ENCODE data around the gene MAML2.

MAML2 gene

GRCh38 chr11:95937358-95937757 is 405.6 kb downstream of the MAML2 start:
- DNase-seq: no peak

DNA sequence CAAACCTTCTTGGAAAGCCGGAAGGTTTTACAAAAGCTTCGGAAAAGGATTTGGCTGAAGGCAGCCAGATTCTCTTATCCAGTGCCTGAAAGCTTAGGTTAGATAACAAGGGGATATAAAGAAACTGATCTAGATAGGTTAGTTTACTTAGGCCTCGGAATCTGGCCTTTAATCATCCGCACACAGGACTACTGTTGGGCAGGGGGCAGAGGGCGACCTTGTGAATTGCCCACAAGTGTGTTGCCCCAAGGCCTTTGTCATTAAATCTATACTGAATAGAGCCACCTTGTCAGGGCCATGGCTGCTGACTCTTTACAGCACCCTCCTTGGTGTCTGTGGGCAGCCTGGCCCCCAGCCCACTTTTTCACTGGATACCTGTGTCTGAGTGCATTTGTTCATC is 409.4 kb downstream of the MAML2 start:
- TF ChIP-seq EZH2 (optimal IDR thresholded peaks at IDR 0.05; ENCODE audit: low read depth, low read length) (no peak), EZH2phosphoT487 (IDR thresholded peaks at IDR 0.05; ENCODE audit: low read length) (no peak)
- TF ChIP-seq, protein P1, sequence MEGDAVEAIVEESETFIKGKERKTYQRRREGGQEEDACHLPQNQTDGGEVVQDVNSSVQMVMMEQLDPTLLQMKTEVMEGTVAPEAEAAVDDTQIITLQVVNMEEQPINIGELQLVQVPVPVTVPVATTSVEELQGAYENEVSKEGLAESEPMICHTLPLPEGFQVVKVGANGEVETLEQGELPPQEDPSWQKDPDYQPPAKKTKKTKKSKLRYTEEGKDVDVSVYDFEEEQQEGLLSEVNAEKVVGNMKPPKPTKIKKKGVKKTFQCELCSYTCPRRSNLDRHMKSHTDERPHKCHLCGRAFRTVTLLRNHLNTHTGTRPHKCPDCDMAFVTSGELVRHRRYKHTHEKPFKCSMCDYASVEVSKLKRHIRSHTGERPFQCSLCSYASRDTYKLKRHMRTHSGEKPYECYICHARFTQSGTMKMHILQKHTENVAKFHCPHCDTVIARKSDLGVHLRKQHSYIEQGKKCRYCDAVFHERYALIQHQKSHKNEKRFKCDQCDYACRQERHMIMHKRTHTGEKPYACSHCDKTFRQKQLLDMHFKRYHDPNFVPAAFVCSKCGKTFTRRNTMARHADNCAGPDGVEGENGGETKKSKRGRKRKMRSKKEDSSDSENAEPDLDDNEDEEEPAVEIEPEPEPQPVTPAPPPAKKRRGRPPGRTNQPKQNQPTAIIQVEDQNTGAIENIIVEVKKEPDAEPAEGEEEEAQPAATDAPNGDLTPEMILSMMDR (IDR thresholded peaks at IDR 0.05; ENCODE audit: low read length): no peak

More at GRCh38 chr11:95937358-95937757, 405.6 kb downstream of the MAML2 start:
- no peaks in the 10 kb centered on the region for H3K36me3 ChIP-seq (replicated peaks; ENCODE audit: insufficient read depth, low read length)
- no peak overlapping the region for H2AFZ ChIP-seq (ENCODE audit: low read length)
- no peaks in the 10 kb centered on the region for H3K27me3 ChIP-seq (replicated peaks; ENCODE audit: insufficient read depth, low read length)
- no peaks in the 10 kb centered on the region for H3K79me2 ChIP-seq (ENCODE audit: low read length)
- no peaks in the 10 kb centered on the region for H3K9me2 ChIP-seq (replicated peaks; ENCODE audit: insufficient read depth, low read length)
- TF ChIP-seq, protein P1 (IDR thresholded peaks at IDR 0.05; ENCODE audit: low read length): no peak
- TF ChIP-seq EZH2phosphoT487 (IDR thresholded peaks at IDR 0.05; ENCODE audit: low read length) (no peak), EZH2 (optimal IDR thresholded peaks at IDR 0.05; ENCODE audit: low read depth, low read length) (no peak)
- no peak overlapping the region for H3K4me2 ChIP-seq (ENCODE audit: low read depth, low read length)
- no peak overlapping the region for H3K27ac ChIP-seq (ENCODE audit: low read length)
- H4K20me1 ChIP-seq (ENCODE audit: insufficient read depth, low read length): no peaks in the 10 kb centered on the region
- H3K9me3 ChIP-seq (replicated peaks; ENCODE audit: insufficient read depth, low read length): no peaks in the 10 kb centered on the region
- no peak overlapping the region for H3K4me3 ChIP-seq (ENCODE audit: low read length)
- no peaks in the 10 kb centered on the region for H3K4me1 ChIP-seq (ENCODE audit: low read length)
- H3F3A ChIP-seq (ENCODE audit: insufficient read depth, low read length): no peaks in the 10 kb centered on the region
- H3K9ac ChIP-seq (ENCODE audit: low read length): no peak overlapping the region

DNA sequence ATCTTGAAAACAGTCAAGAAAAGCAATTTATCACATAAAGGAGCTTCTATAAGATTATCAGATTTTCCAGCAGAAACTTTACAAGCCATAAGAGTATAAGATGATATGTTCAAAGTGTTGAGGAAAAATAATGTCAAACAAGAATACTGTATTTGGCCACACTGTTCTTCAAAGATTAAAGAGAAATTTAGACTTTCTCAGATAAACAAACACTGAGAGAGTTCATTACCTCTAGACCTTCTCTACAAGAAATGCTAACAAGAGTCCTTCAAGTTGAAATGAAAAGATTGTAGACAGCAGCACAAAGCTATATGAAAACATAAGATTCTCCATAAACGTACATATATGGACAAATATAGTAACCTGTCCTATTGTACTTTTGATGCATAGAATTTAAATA is 411.1 kb downstream of the MAML2 start:
- Histone ChIP-seq H3K9me3 (replicated peaks; ENCODE audit: insufficient read depth, low read length) (no peaks in the 10 kb centered on the region), H3K27me3 (replicated peaks; ENCODE audit: insufficient read depth, low read length) (no peaks in the 10 kb centered on the region), H3K27ac (ENCODE audit: low read length) (no peak overlapping the region), H4K20me1 (ENCODE audit: insufficient read depth, low read length) (no peaks in the 10 kb centered on the region), H3K4me3 (ENCODE audit: low read length) (no peak overlapping the region), H3K4me2 (ENCODE audit: low read depth, low read length) (no peak overlapping the region), H2AFZ (ENCODE audit: low read length) (no peak overlapping the region), H3F3A (ENCODE audit: insufficient read depth, low read length) (no peaks in the 10 kb centered on the region), H3K4me1 (ENCODE audit: low read length) (no peaks in the 10 kb centered on the region), H3K36me3 (replicated peaks; ENCODE audit: insufficient read depth, low read length) (no peaks in the 10 kb centered on the region), H3K9ac (ENCODE audit: low read length) (no peak overlapping the region), H3K9me2 (replicated peaks; ENCODE audit: insufficient read depth, low read length) (no peaks in the 10 kb centered on the region), H3K79me2 (ENCODE audit: low read length) (no peaks in the 10 kb centered on the region)
- DNase-seq: no peak
- no peak for TF ChIP-seq EZH2phosphoT487 (IDR thresholded peaks at IDR 0.05; ENCODE audit: low read length)
- TF ChIP-seq EZH2 (optimal IDR thresholded peaks at IDR 0.05; ENCODE audit: low read depth, low read length): no peak
- TF ChIP-seq, protein P1 (IDR thresholded peaks at IDR 0.05; ENCODE audit: low read length): no peak

More for the DNA sequence above, 409.4 kb downstream of the MAML2 start:
- no peaks in the 10 kb centered on the region for H3K9me2 ChIP-seq (replicated peaks; ENCODE audit: insufficient read depth, low read length)
- no peak overlapping the region for H3K4me2 ChIP-seq (ENCODE audit: low read depth, low read length)
- no peak overlapping the region for H2AFZ ChIP-seq (ENCODE audit: low read length)
- H3K4me3 ChIP-seq (ENCODE audit: low read length): no peak overlapping the region
- H3K9me3 ChIP-seq (replicated peaks; ENCODE audit: insufficient read depth, low read length): no peaks in the 10 kb centered on the region
- no peaks in the 10 kb centered on the region for H3K27me3 ChIP-seq (replicated peaks; ENCODE audit: insufficient read depth, low read length)
- H4K20me1 ChIP-seq (ENCODE audit: insufficient read depth, low read length): no peaks in the 10 kb centered on the region
- no peaks in the 10 kb centered on the region for H3K4me1 ChIP-seq (ENCODE audit: low read length)
- no peaks in the 10 kb centered on the region for H3K36me3 ChIP-seq (replicated peaks; ENCODE audit: insufficient read depth, low read length)
- H3K79me2 ChIP-seq (ENCODE audit: low read length): no peaks in the 10 kb centered on the region
- no peak for DNase-seq
- no peak overlapping the region for H3K9ac ChIP-seq (ENCODE audit: low read length)
- H3F3A ChIP-seq (ENCODE audit: insufficient read depth, low read length): no peaks in the 10 kb centered on the region
- no peak overlapping the region for H3K27ac ChIP-seq (ENCODE audit: low read length)

All from MM.1S (cell line).